SK-N-MC (cell line): ENCODE results near the gene YIPF5.

Experiments
- EZH2 ChIP-seq: fragments of 200-600 bp; sonication (generic); IDR thresholded peaks from one replicate; pipeline ENCODE4 v1.6.1; 2017; ENCODE audit warnings: antibody characterized with exemption
- FOXP2 ChIP-seq: optimal IDR thresholded peaks from 2 replicates; pipeline ENCODE3; 2011; ENCODE audit warnings: mild to moderate bottlenecking, moderate library complexity; ENCODE audit not compliant: insufficient read depth; ENCODE audit errors: extremely low read length, control extremely low read depth

GRCh38 chr5:144209361-144209760, 38.9 kb upstream of the YIPF5 start:
- TF ChIP-seq FOXP2 (no peak), EZH2 (no peak)
